ENCODE data around the gene KCNT2.
"Not testable (repeated sequence)": the region's sequence is repeated elsewhere in the genome, so short reads cannot be mapped to it uniquely, and the experiment has no call there.

The KCNT2 gene

GRCh38 chr1:196590959-196591358 is 17.3 kb downstream of the KCNT2 start:
- DNase-seq (ENCODE audit: low read depth in 2 of 2): no peak

- no peak for DNase-seq (ENCODE audit: low read depth in 2 of 2)
Measured at GRCh38 chr1:196590012-196590708, 18.1 kb downstream of the KCNT2 start.

GRCh38 chr1:196584696-196585095 is 23.5 kb downstream of the KCNT2 start:
- DNase-seq (ENCODE audit: low read depth in 2 of 2): no peak

DNA sequence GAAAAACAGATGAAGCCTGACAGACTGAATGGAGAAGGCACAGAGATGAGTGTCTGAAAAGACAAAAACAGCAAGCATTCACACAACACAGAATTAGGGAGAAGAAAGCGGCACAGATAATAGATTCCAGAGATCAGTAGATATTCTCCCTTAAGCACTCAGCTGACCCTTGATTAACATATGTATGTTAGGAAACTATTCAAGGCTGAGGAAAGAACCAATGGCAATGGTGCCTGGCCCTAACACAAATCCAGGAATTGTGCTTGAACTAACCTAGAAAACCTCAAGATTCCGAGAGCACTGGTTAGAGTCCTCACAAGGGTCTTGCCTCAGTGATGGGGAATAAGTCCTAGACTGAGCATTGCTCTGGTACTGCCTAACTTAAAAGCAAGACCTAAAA is 30.9 kb downstream of the KCNT2 start:
- DNase-seq (ENCODE audit: low read depth in 2 of 2): no peak

DNA sequence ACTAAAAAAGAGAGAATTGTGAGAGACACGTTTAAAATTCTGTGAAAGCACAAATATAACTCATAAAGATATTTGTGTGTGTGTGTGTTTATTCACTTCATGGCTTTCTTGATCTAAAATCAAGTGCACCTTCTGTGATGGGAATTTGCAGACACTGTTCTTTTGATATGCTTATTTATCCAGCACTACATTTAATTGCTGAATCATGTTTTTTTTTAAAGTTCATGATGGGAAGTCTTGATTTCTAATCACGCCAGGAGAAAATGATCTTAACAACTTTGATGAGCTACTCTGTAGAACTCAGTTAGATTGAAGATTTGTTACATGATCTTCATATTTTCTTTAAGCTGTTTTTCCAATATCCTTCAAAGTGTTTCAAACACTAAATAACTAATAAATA is 35.0 kb downstream of the KCNT2 start:
- DNase-seq (ENCODE audit: low read depth in 2 of 2): no peak

GRCh38 chr1:196567238-196567637 is 41.0 kb downstream of the KCNT2 start:
- DNase-seq (ENCODE audit: low read depth in 2 of 2): no peak

DNA sequence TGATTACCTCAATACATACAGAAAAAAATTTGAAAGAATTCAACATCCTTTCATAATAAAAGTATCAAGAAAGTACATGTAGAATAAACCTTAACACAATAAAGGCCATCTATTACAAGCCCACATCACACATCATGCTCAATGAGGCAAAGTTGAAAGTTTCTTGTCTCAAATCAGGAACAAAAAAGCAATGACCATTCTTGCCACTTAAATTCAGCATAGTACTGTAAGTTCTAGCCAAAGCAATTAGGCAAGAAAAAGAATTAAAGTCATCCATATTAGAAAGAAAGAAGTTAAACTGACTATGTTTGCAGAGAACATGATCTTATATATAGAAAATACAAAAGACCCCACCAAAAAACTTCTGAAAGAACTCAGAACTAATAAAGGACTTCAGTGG is 44.5 kb downstream of the KCNT2 start:
- DNase-seq (ENCODE audit: low read depth in 2 of 2): no peak

DNA sequence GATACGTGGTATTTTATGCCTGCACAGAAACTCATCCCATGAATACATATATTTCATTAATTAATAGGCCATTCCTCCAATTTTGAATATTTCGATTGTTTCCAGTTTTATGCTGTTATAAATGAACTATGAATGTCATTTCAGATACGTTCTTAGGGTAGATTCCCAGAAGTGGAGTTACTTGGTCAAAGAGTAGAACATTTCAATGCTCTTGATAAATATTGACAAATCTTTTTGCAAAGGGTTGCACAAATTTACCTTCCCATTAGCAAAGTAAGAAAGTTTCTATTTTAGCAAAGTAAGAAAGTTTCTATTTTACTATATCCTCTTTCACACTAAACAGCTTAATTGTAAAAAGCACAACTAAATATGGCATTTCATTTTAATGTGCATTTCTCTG is 48.9 kb downstream of the KCNT2 start:
- no peak for DNase-seq (ENCODE audit: low read depth in 2 of 2)

GRCh38 chr1:196558411-196558810 is 49.8 kb downstream of the KCNT2 start:
- no peak for DNase-seq (ENCODE audit: low read depth in 2 of 2)

DNA sequence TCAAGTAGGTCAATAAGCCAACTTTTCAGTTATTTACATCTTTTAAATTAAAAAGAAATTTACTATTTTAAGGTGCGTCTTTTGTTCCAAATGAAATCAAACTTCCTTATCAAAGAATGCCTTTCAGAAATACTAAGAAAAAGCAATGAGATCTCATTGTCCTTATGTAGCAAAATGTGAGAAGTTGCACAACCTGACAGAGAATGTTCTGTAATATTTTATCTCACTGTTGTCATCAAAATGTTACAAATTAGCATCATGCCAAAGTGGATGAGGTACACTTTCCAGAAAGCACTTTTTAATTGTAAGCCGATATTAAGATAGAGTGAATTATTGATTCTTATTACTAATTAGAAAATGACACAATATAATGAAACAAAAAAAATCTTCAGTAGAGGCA is 50.4 kb downstream of the KCNT2 start:
- no peak for DNase-seq (ENCODE audit: low read depth in 2 of 2)

GRCh38 chr1:196550731-196551130 is 57.5 kb downstream of the KCNT2 start:
- DNase-seq (ENCODE audit: low read depth in 2 of 2): no peak

- no peak for DNase-seq (ENCODE audit: low read depth in 2 of 2)
Measured at GRCh38 chr1:196546272-196547111, 61.7 kb downstream of the KCNT2 start.

DNA sequence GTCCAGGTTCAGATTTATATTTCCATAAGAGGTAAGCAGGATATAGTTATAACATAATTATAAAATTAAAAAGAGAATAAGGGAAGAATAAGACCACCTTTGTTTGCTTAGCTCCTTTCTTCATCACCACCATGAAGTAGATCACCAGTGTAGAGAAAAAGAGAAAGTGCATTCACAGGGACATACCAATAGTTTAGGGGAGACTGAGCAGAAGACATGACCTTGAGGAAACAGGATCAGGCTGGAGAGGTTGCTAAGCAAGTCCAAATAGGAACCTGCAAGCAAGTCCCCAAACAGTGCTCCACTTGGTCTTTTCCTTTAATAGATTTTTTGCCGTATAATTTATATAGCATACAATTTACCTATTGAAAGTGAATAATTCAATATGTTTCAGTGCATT is 63.0 kb downstream of the KCNT2 start:
- no peak for DNase-seq (ENCODE audit: low read depth in 2 of 2)

DNA sequence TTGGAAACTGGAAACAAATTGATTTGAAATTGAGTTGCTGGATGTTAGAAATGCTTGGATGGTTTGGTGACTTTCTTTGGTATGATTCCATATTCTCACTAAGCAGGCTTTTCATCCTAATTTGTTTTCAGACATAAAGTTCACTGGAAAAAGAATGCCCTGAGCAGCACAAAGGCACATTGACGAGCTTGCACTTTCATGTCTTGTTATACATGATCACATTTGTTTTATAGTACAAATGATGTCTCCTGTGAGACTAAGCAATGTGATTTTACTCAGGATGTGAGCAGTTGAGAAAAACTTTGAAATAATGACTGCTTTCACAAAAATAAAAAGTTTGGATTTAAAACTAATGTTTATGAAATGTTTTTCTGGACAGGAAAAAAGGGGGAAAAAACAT is 63.6 kb downstream of the KCNT2 start:
- no peak for DNase-seq (ENCODE audit: low read depth in 2 of 2)

DNA sequence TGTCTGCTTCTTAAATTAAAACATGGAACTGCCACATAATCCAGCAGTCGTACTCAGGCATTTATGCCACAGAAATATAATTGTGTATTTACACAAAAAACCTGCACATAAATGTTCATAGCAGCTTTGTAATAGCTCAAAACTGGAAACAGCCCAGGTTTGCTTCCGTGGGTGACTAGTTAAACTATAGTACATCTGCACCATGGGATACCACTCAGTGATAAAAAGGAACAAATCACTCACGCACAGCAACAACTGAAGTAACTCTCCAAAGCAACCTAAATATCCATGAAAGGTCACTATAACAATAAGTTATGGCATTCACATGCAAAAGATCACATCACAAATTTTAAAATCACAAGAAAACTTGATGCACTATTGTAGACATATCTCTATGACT is 64.4 kb downstream of the KCNT2 start:
- DNase-seq (ENCODE audit: low read depth in 2 of 2): no peak

DNA sequence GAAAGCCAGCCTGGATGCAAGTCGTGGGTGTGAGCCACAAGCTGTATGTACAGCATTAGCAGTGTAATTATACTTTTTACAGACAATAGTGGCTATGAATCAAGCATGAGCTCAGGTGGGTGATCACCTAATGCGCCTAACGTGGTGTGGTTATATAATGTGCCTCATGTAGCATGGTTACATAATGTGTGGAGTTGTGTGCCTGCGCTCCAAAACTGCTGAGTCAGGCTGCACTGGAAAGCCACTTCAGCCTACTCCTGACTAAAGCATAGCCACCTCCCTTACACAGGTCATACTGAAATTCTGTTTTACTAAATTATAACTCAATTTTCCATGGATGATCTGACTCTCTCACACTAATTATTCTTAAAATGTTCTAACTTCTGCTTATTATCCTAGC is 69.8 kb downstream of the KCNT2 start:
- DNase-seq (ENCODE audit: low read depth in 2 of 2): no peak

DNA sequence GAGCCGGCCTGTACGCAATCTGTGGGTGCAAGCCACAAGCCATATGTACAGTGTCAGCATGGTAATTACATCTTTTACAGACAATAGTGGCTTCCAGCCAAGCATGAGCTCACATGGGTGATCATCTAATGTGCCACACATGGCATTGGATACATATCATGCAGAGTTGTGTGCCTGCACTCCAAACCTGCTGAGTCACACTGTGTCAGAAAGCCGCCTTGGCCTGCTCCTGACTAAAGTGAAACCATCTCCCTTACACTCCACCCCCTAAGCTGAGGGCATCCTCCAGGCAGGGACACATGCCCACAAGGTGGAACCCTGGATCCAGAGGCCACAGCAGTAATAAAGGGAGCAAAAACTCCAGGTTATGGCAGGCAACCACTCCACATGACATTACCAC is 72.5 kb downstream of the KCNT2 start:
- no peak for DNase-seq (ENCODE audit: low read depth in 2 of 2)

GRCh38 chr1:196531737-196532524 is 76.3 kb downstream of the KCNT2 start:
- DNase-seq (ENCODE audit: low read depth in 2 of 2): no peak

GRCh38 chr1:196527919-196528318 is 80.3 kb downstream of the KCNT2 start:
- DNase-seq (ENCODE audit: low read depth in 2 of 2): no peak

DNA sequence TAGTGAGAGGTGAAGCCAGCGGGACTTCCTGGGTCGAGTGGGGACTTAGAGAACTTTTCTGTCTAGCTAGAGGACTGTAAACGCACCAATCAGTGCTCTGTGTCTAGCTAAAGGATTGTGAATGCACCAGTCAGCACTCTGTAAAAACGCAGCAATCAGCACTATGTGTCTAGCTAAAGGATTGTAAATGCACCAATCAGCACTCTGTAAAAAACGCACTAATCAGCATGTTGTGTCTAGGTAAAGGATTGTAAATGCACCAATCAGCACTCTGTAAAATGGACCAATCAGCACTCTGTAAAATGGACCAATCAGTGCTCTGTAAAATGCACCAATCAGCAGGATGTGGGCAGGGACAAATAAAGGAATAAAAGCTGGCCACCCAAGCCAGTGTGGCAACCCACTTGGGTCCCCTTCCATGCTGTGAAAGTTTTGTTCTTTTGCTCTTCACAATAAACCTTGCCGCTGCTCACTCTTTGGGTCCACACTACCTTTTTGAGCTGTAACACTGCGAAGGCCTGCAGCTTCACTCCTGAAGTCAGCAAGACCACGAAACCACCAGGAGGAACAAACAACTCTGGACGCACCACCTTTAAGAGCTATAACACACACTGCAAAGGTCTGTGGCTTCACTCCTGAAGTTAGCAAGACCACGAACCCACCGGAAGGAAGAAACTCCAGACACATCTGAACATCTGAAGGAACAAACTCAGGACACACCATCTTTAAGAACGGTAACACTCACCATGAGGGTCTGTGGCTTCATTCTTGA is 85.5 kb downstream of the KCNT2 start:
- DNase-seq (ENCODE audit: low read depth in 2 of 2): not testable (repeated sequence)

- DNase-seq (ENCODE audit: low read depth in 2 of 2): no peak
Measured at GRCh38 chr1:196517193-196517592, 91.0 kb downstream of the KCNT2 start.

GRCh38 chr1:196516373-196516772 is 91.9 kb downstream of the KCNT2 start:
- DNase-seq (ENCODE audit: low read depth in 2 of 2): no peak

Measured in stimulated activated CD4-positive, alpha-beta T cell treated with anti-CD3 and anti-CD28 coated beads, Interleukin-15, amount 100 ng/mL, for 48 hours (primary cell).